HG02763 (cell line): ENCODE data around the gene RNLS.
A peak's percentile ranks its signal among the peaks of the same experiment; 100 is the strongest.

Experiments used
- ATAC-seq: cut with Tn5 transposase; IDR thresholded peaks from one replicate; pipeline ENCODE4 v1.9.1; 2021; ENCODE audit warnings: mild to moderate bottlenecking, moderate library complexity; ENCODE audit not compliant: unreplicated experiment

Gene RNLS

DNA sequence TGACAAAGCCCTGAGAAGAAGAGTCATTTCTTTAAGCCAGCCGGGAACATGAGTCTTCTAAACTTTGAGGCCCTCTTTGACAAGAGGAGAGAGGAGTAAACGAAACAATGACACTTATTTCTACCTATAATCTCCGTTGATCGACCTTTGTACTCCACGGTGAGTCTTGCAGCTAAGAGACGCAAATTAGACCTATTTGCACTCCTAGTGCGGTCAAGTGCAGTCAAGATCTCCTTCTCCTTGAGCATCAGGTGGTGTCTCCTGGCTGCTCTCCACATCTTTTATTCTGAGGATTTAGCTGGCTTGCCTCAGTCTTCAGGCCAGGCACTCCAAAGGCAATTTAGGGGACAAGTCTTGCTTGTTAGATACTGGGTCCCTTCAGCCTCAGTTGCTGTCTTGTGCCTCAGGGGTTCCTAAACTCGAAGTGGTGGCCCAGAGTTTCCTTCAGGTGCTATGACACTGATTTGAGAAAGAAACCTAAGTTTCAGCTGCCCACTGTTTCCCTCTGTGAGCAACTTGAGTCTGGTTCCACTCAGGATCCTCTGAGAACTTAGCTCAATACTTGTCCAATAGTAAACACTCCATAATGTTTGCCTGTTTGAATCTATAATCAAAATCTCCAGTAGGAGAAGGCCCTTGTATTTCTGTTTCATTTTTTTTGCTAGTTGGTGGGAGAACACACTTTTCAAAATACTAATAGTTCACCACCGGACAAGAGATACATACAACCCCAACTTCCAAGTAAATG, 312.9 kb downstream of the RNLS start:
- ATAC-seq: no peak

- no peak for ATAC-seq
Observed at GRCh38 chr10:88262591-88263234, 320.4 kb downstream of the RNLS start.

DNA sequence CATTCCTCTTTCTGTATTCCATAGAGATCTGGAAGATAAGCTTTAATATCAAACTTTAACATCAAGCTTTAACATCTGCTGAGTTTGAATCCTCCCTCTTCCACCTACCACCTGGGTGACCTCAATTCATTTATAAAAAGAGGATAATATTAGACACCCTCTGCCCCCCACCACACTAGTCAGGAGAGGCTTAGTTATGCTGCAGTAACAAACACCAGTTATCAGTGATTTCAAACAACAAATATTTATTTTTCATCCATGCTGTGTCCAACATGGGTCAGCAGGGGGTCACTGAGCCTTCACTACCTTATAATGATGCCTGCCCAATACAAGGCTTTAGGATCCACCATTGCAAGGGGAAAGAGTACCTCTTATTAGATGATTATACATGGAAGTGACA, 322.0 kb downstream of the RNLS start:
- ATAC-seq: no peak

DNA sequence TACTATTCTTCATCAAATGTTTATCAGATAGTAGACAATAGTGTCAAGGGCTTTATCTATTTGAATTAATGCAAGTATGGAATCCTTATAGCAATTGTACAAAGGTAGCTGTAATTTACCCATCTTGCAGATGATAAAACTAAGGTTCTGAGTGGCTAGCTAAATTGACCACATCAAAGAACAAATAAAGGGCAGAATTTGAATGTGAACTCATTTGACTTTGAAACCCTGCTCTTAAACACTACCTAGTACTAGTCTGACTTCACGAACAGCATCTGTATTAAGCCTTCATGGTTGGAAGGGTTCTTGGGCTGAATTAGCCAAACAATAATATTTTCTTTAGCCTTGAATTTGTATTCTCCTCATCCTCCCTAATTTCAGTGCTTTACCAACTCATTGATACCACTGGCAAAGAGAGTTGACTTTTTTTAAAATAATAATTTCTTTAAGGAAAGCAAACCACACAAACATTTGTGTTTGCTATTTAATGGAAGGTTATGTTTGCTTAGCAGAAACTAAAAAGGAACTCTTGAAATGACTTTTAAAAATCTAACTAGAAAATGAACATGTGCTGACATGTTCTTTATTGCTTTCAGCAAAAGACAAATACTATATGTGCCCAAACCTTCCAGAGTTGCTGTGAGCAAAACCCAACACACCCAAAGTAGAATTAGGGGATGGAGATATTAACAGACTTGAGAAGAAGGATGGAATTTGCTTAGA, 322.6 kb downstream of the RNLS start:
- ATAC-seq: no peak

DNA sequence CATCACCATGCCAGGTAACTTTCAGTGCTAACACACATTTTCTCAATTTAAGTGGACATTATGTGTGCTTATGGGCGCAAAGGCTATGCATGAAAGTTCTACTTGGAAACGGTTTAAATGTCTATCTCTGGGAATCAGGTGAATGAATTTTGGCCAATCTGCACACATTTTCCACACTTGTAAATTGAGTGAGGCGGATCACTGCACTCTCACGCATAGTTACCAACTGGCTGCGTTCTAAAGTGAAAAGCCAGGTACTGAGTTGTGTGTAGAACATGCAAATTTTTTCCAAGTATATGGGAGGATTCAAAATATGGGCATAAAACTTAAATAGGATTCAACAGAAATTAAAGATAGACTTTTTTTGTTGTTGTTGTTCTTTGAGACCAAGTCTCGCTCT, 323.7 kb downstream of the RNLS start:
- ATAC-seq: no peak

DNA sequence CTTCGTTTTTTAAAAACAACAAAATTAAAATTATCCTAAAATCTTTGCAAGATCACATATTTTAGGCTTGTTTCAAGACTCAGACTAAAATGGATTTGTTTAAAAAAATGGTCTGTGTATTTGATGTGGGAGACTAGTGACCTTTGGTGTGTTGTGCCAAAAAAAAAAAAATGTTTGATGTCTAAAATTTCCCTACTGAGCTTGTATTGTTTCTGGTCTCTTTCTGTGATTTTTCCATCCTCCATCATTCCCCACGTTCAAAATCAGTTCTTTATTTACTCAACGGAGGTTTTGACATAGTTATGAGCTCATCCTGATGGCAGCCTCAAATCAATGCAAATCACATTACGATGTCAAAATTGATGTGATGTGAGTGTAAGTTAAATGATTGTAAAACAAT, 326.2 kb downstream of the RNLS start:
- ATAC-seq: no peak

GRCh38 chr10:88256013-88256680, 327.0 kb downstream of the RNLS start:
- no peak for ATAC-seq

- ATAC-seq: peak; percentile 44
Observed at GRCh38 chr10:88254091-88254490, 329.0 kb downstream of the RNLS start.

- ATAC-seq: no peak
Observed at GRCh38 chr10:88253622-88254021, 329.5 kb downstream of the RNLS start.

DNA sequence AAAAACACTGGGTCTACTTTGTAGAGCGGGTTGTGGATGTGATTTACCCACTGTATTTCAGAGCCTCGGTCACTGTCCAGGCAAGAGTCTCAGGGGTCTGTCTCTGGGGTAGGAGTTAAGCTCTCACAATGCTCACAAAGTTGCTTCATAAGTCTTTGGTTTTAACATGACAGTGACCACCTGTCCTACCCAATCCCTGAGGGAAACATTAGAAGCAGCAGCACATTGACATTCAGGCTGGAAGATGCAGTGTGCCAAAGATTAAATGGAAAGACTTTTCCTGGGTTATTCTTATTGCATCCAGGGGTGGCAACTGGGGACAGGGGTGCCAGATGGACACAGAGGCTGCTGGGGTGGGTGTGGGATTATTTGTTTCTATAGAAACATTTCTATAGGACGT, 330.0 kb downstream of the RNLS start:
- ATAC-seq: no peak

DNA sequence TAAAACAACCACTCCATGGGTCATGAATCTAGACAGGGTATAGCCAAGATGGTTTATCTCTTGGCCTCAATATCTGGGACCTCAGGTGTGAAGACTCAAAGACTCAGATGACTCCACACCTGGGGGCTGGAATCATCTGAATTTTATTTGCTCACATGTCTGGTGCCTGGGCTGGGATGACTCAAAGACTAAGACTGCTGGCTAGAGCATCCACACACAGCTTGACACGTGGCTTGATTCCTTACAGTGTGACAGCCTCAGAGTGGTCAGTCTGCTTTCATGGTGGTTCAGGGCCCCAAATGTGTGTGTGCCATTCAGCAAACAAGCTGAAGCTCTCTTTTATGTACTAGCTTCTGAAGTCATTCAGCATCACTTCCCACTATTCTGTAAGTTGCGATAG, 333.7 kb downstream of the RNLS start:
- ATAC-seq: no peak

- no peak for ATAC-seq
Observed at GRCh38 chr10:88246675-88247074, 336.4 kb downstream of the RNLS start.

DNA sequence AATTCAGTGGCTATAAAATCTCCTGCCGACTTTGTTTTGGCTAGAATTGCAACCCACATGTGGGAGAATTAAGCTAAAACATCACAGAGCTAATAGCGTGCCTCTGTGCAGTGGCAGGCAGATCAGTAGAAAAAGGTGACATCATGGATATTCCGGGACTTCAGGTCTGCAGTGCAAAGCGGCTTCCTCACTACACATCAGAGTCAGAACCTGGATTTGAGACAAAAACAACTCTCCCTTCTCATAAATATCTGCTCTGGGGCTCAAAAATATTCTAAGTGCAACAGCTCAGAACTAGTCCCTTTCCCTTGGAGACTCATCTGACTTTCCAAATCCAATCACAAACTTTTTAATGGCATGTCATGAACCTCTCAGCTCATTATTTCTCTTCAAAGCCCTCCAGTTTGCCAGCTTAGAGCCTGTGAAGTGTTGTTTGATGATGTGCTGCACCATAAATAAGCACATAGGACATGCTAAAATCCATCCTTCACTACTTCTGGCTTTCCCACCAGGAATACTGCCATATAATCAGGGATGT, 337.1 kb downstream of the RNLS start:
- no peak for ATAC-seq

DNA sequence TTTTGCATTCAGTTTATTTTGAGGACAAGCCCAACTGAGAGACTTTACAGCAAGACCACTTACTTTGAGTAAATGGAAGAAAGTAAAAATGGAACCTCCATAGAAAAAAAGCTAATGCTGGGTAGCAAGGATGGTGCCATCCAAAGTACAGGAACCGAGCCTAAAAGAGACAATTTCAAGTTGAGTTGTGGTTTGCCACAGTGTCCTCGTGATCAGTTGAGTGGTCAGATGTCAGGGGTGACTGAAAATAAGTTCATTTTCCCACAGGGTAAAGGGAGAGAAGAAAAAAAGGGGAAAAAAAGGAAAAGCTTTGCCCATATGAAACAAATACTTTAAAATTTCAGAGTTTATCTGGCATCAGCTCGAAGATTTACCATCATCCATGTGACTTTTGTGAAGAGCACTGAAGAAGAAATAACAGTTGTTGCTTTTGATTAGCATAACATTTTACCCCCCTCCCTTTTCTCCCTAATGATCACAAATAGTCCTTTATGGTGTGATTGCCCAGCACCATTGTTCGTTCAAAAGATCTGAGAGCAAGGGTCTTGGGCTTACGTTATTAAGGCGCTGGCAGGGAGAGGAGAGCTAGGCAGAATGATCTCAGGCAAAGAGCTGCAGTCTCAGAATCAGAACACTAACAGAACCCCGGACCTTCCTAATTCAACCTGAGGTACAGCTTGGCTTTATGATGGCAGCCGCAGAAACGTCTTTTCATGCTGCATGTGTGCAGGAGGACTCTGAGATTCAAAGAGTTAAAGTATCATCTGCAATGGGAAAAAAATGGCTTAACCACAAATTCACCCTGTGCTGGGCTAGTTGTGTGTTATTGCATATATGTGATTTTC, 338.1 kb downstream of the RNLS start:
- ATAC-seq: no peak

GRCh38 chr10:88243836-88244730, 339.0 kb downstream of the RNLS start:
- no peak for ATAC-seq

GRCh38 chr10:88243202-88243744, 339.8 kb downstream of the RNLS start:
- ATAC-seq: no peak

DNA sequence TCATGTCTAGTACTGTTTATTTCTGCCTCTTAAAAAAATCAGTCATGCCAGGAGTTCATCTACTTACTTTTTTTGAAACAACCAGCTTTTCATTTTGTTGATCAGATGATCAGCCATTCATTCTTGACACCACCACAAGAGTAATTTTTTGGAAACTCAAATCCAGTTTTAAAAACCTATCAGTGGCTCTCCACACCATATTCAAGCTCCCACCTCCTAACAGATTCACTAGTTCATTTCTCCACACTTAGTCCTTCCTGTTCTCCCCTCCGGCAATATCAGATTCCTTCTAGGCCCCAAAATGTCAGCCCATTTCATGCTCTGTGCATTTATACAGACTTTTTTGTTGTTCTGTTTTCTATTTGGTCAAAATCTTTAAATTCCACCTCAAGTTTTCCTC, 341.6 kb downstream of the RNLS start:
- no peak for ATAC-seq

GRCh38 chr10:88239212-88239611, 343.9 kb downstream of the RNLS start:
- ATAC-seq: no peak

GRCh38 chr10:88238615-88238914, 344.6 kb downstream of the RNLS start:
- no peak for ATAC-seq
